ENCODE results near the gene PPM1G. TPM values are rescaled to one million over a fixed set of nuclear protein-coding genes. Genes with fewer than 3 reads are reported as not detected.

The PPM1G gene
- total and polyA plus RNA-seq, 10 donors = 36.0 to 59.3 (median 48.4) TPM

DNA sequence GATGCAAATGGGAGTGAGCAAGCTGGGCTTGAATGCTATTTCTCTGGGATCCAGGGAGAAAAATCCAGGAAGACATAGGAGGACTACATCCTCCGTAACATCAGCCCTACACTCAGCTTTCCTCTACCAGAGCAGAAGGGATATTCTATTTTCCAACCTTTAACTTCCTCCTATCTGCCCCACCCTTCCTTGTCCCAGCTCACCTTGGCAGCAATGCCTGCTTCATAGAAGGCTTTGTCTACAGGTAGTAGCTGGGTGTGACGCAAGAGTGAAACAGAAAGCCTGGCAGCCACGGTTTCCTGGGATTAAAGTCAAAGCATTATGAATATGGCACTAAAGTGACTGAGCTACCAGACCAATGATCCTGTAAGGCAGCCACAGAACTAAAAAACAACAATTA lies 36.7 kb upstream of the PPM1G start:
- no peak for DNase-seq
- 78 to 85% (median 81%) methylated on average over 3 of the region's 3 CpGs for WGBS, 5 donors
- Histone ChIP-seq H3K4me1 (peaks cover 0 to 14% (median 3%) of the 10 kb centered on the region in 6 donors), H3K27ac (peak overlapping the region in 2 of 8 donors; percentile 9 to 16), H3K9me3 (no peaks in the 10 kb centered on the region), H3K4me3 (no peak overlapping the region), H3K36me3 (peaks cover 0 to 93% (median 48%) of the 10 kb centered on the region in 6 donors), H3K27me3 (replicated peaks in 1 of 7) (no peaks in the 10 kb centered on the region)
- TF ChIP-seq POLR2AphosphoS5 (IDR thresholded peaks at IDR 0.05) (no peak), POLR2A (IDR thresholded peaks at IDR 0.05) (no peak)
- TF ChIP-seq, protein P1, sequence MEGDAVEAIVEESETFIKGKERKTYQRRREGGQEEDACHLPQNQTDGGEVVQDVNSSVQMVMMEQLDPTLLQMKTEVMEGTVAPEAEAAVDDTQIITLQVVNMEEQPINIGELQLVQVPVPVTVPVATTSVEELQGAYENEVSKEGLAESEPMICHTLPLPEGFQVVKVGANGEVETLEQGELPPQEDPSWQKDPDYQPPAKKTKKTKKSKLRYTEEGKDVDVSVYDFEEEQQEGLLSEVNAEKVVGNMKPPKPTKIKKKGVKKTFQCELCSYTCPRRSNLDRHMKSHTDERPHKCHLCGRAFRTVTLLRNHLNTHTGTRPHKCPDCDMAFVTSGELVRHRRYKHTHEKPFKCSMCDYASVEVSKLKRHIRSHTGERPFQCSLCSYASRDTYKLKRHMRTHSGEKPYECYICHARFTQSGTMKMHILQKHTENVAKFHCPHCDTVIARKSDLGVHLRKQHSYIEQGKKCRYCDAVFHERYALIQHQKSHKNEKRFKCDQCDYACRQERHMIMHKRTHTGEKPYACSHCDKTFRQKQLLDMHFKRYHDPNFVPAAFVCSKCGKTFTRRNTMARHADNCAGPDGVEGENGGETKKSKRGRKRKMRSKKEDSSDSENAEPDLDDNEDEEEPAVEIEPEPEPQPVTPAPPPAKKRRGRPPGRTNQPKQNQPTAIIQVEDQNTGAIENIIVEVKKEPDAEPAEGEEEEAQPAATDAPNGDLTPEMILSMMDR (IDR thresholded peaks at IDR 0.05 in 8 of 11, conservative IDR thresholded peaks at IDR 0.05 in 3 of 11) = no peak
- intact Hi-C loops (cut with DNase I; ENCODE audit: low total_unique reads) = no loop called here

DNA sequence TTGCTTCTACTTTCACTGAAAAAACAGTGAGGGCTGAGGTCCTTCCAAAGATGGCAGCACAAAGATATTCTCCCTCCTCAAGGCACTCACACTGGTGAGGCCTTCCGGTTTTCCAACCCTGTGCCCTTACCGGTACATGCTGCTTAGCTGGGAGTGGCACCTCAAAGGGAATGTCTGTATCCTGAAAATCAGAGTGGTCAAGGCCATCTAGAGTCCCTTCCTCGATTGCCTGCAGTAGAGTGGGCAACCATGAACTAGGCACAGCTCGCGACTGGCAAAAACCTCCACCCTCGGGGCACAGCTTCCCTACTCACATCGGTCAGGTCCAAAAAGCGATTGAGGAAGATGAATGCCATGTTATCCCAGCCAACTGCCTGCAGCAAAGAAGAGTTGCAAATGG lies 36.2 kb upstream of the PPM1G start:
- H3K9me3 ChIP-seq = no peaks in the 10 kb centered on the region
- H3K27me3 ChIP-seq (replicated peaks in 1 of 7) = no peaks in the 10 kb centered on the region
- no peak overlapping the region for H3K4me3 ChIP-seq
- WGBS, 5 donors = 83 to 88% (median 85%) methylated on average over 8 of the region's 8 CpGs
- peaks cover 0 to 14% (median 3%) of the 10 kb centered on the region in 6 donors for H3K4me1 ChIP-seq
- peaks cover under 1 to 93% (median 53%) of the 10 kb centered on the region in 6 donors for H3K36me3 ChIP-seq
- TF ChIP-seq POLR2AphosphoS5 (IDR thresholded peaks at IDR 0.05) (no peak), POLR2A (IDR thresholded peaks at IDR 0.05) (no peak)
- TF ChIP-seq, protein P1 (IDR thresholded peaks at IDR 0.05 in 8 of 11, conservative IDR thresholded peaks at IDR 0.05 in 3 of 11) = no peak
- peak overlapping the region in 2 of 8 donors; percentile 9 to 16 for H3K27ac ChIP-seq
- no peak for DNase-seq
- intact Hi-C loops (cut with DNase I; ENCODE audit: low total_unique reads) = no loop called here

DNA sequence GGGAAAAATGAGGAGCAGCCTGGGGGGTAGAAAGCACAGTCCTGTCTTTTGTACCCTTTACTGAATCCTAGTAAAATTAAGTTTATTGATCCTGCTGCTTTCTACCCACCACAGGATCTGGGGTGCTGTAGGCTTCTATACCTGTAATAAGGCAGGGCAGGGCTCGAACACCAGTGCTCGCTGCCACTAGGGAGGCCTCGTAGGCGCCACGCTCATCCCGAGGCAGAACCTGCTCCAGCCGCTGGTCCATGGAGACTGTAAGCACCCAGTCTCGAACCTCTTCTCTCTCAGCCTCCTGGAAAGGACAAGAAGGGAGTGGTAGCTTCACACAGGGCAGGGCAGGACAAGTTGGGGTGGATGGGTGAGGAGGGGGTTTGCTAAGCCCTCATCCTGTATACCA lies 35.8 kb upstream of the PPM1G start:
- peak overlapping the region in 2 of 8 donors; percentile 9 to 16 for H3K27ac ChIP-seq
- no peaks in the 10 kb centered on the region for H3K9me3 ChIP-seq
- WGBS, 5 donors = 92 to 97% (median 95%) methylated on average over 8 of the region's 8 CpGs
- intact Hi-C loops (cut with DNase I; ENCODE audit: low total_unique reads) = no loop called here
- no peak overlapping the region for H3K4me3 ChIP-seq
- peaks cover 0 to 14% (median 3%) of the 10 kb centered on the region in 6 donors for H3K4me1 ChIP-seq
- TF ChIP-seq POLR2AphosphoS5 (IDR thresholded peaks at IDR 0.05) (peak in 1 of 3 donors; percentile 23), POLR2A (IDR thresholded peaks at IDR 0.05) (no peak)
- TF ChIP-seq, protein P1 (IDR thresholded peaks at IDR 0.05 in 8 of 11, conservative IDR thresholded peaks at IDR 0.05 in 3 of 11) = no peak
- peaks cover 2 to 93% (median 56%) of the 10 kb centered on the region in 6 donors for H3K36me3 ChIP-seq
- no peaks in the 10 kb centered on the region for H3K27me3 ChIP-seq (replicated peaks in 1 of 7)
- no peak for DNase-seq

DNA sequence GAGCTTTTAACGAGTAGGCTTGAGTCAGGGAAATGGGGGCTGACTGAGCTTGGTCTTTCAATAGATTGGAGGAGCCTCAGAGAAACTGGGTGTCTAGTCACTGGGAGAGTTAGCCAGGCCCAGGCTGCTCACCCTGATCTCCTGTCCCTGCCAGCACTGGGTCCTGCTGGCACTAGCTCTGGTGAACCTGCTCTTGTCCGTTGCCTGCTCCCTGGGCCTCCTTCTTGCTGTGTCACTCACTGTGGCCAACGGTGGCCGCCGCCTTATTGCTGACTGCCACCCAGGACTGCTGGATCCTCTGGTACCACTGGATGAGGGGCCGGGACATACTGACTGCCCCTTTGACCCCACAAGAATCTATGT lies 33.5 kb upstream of the PPM1G start:
- Histone ChIP-seq H3K27ac (peak overlapping the region in 4 of 8 donors; percentile 10 to 47 (median 26)), H3K4me1 (peaks cover 0 to 14% (median 3%) of the 10 kb centered on the region in 6 donors), H3K9me3 (no peaks in the 10 kb centered on the region), H3K27me3 (replicated peaks in 1 of 7) (no peaks in the 10 kb centered on the region), H3K4me3 (no peak overlapping the region), H3K36me3 (peaks cover 2 to 93% (median 59%) of the 10 kb centered on the region in 6 donors)
- DNase-seq = no peak
- 71 to 93% (median 85%) methylated on average over 2 to 6 of the region's 6 CpGs for WGBS, 5 donors
- intact Hi-C loops (cut with DNase I; ENCODE audit: low total_unique reads) = no loop called here
- no peak for TF ChIP-seq POLR2AphosphoS5 (IDR thresholded peaks at IDR 0.05)
